Neural cell (in vitro differentiated cells): ENCODE results near the gene RORC. TPM values are rescaled to one million over a fixed set of nuclear protein-coding genes. Genes with fewer than 3 reads are reported as not detected.

Experiments used
- H2AFZ ChIP-seq: fragments of 200-600, 300-800 bp; sonication (generic), shearing (Covaris generic); 2 replicates; pipeline ENCODE4 v1.6.0; 2014; ENCODE audit warnings: low read depth, mild to moderate bottlenecking, antibody characterized with exemption, low read length, moderate library complexity
- H3F3A ChIP-seq: fragments of 200-600 bp; shearing (Covaris generic); 2 replicates; pipeline ENCODE4 v1.6.1; 2016; ENCODE audit warnings: mild to moderate bottlenecking, moderate library complexity, mixed read lengths, antibody characterized with exemption, low read length; ENCODE audit not compliant: insufficient read depth, poor library complexity, severe bottlenecking
- H3K27ac ChIP-seq: fragments of 200-600, 300-800 bp; sonication (generic), shearing (Covaris generic); 2 replicates; pipeline ENCODE4 v1.5.1; 2014; ENCODE audit warnings: mild to moderate bottlenecking, low read length, moderate library complexity
- H3K27me3 ChIP-seq: fragments of 300-800, 200-600 bp; sonication (generic), shearing (Covaris generic); 2 replicates; pipeline ENCODE4 v1.6.0; 2014; ENCODE audit warnings: mild to moderate bottlenecking, low read depth, low read length, moderate library complexity; ENCODE audit not compliant: insufficient read depth
- H3K36me3 ChIP-seq: fragments of 300-800, 200-600 bp; sonication (generic), shearing (Covaris generic); 2 replicates; pipeline ENCODE4 v1.5.1; 2014; ENCODE audit warnings: mild to moderate bottlenecking, antibody characterized with exemption, low read length, moderate library complexity; ENCODE audit not compliant: insufficient read depth
- H3K4me2 ChIP-seq: fragments of 300-800, 200-600 bp; sonication (generic), shearing (Covaris generic); 2 replicates; pipeline ENCODE4 v1.6.0; 2014; ENCODE audit warnings: mild to moderate bottlenecking, low read length
- H3K4me3 ChIP-seq: fragments of 300-800, 200-600 bp; sonication (generic), shearing (Covaris generic); 2 replicates; pipeline ENCODE4 v1.5.1; 2014; ENCODE audit warnings: mild to moderate bottlenecking, low read length, moderate library complexity
- H3K79me2 ChIP-seq: fragments of 200-600 bp; shearing (Covaris generic); replicated peaks from 2 replicates; pipeline ENCODE4 v1.6.0; 2014; ENCODE audit warnings: mild to moderate bottlenecking, low read length, moderate library complexity; ENCODE audit not compliant: insufficient read depth
- H3K9ac ChIP-seq: fragments of 300-800, 200-600 bp; sonication (generic), shearing (Covaris generic); 2 replicates; pipeline ENCODE4 v1.6.1; 2016; ENCODE audit warnings: mild to moderate bottlenecking, low read length, mixed read lengths
- H3K9me2 ChIP-seq: fragments of 200-600 bp; shearing (Covaris generic); 2 replicates; pipeline ENCODE4 v1.6.1; 2016; ENCODE audit warnings: mild to moderate bottlenecking, low read length, mixed read lengths; ENCODE audit not compliant: insufficient read depth
- H3K9me3 ChIP-seq: fragments of 200-600, 300-800 bp; sonication (generic), shearing (Covaris generic); 2 replicates; pipeline ENCODE4 v1.6.1; 2016; ENCODE audit warnings: mild to moderate bottlenecking, mixed run types, low read length, moderate library complexity, mixed read lengths
- H4K20me1 ChIP-seq: fragments of 200-600 bp; shearing (Covaris generic); 2 replicates; pipeline ENCODE4 v1.6.1; 2016; ENCODE audit warnings: mild to moderate bottlenecking, mixed run types; ENCODE audit not compliant: insufficient read depth
- EP300 ChIP-seq: fragments of 450-650 bp; conservative IDR thresholded peaks from 2 replicates; pipeline ENCODE4 v1.6.1; 2014; ENCODE audit warnings: antibody characterized with exemption, mild to moderate bottlenecking, moderate library complexity; ENCODE audit not compliant: poor library complexity, severe bottlenecking
- EZH2 ChIP-seq: fragments of 200-600, 300-800 bp; shearing (Covaris generic), sonication (generic); IDR thresholded peaks from 2 replicates; pipeline ENCODE4 v1.6.1; 2014; ENCODE audit warnings: antibody characterized with exemption, low read length, borderline replicate concordance, mild to moderate bottlenecking; ENCODE audit not compliant: insufficient read depth, poor library complexity, severe bottlenecking
- MXI1 ChIP-seq: fragments of 450-650 bp; conservative IDR thresholded peaks from 2 replicates; pipeline ENCODE4 v1.6.1; 2014; ENCODE audit warnings: antibody characterized with exemption, mild to moderate bottlenecking; ENCODE audit not compliant: poor library complexity, severe bottlenecking
- POLR2AphosphoS5 ChIP-seq: IDR thresholded peaks from 2 replicates; pipeline ENCODE4 v1.6.1; 2012
- RAD21 ChIP-seq: fragments of 450-650 bp; conservative IDR thresholded peaks from 2 replicates; pipeline ENCODE4 v1.6.1; 2014; ENCODE audit warnings: antibody characterized with exemption, mild to moderate bottlenecking, moderate library complexity
- SMC3 ChIP-seq: fragments of 450-650 bp; conservative IDR thresholded peaks from 2 replicates; pipeline ENCODE4 v1.6.1; 2014; ENCODE audit warnings: antibody characterized with exemption, mild to moderate bottlenecking, moderate library complexity; ENCODE audit not compliant: poor library complexity
- TAF1 ChIP-seq: IDR thresholded peaks from 2 replicates; pipeline ENCODE4 v1.6.1; 2012; ENCODE audit warnings: low read depth
- polyA plus RNA-seq: library from polyadenylated mRNA; depleted of rRNA; stranded (reverse); fragments of >200 nt; gene quantifications from 2 replicates; pipeline ENCODE4 v1.2.3, GENCODE V29; 2014
- TF ChIP-seq, protein P1 (sequence below): fragments of 450-650 bp; IDR thresholded peaks from 2 replicates; pipeline ENCODE4 v1.5.1; 2014; ENCODE audit warnings: antibody characterized with exemption, mild to moderate bottlenecking, moderate library complexity; ENCODE audit not compliant: poor library complexity, severe bottlenecking
- TF ChIP-seq, protein P2 (sequence below): IDR thresholded peaks from 2 replicates; pipeline ENCODE4 v1.6.1; 2012; ENCODE audit warnings: borderline replicate concordance

Gene RORC
- polyA plus RNA-seq, 1 donor from 2014 or later = 0.45 TPM

DNA sequence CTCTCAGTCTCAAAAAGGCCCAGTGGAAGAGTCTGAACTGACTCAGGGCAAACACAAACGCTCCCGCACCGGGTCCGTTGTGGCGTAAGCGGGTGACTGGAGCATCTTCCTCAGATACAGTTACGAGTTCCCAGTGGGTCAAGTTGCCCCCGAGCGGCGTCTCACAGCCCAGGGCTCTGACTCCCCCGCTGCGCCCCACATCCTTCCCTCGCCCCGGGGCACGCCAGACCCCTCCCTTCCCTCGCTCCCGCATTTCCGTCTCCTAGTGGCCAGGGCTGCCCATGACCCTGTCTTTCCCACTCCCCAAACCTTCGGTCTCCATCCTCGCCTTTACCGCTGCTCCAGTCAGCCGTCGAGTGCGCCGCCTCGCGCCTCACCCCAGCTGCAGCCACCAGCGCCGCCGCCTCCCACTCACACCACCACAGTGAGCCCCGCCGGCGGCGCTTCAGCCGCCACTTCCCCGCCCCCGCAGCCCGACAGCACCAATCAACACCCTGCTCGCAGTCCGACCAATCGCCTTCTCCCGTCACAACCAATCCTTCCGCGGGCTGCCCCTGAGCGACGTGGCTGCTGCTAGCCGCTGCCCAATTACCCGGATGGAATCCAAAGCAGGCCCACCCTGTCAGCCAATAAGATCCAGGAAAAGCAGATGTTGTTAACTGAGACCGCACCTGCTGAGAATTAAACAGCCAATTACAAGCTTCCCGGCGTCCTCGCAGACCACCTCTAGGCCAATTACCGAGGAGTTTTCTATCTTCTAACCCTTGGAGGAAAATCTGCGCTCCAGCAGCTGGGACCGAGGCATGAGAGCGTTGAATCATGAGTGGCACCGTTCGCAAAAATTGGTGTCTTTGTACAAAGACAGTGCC, 41.3 kb downstream of the RORC start, which contains the start of gene TDRKH:
Gene TDRKH (minus strand): TSS at position 430 of the 869 bp plus-strand sequence. CDS start 7,478 bp downstream, outside the sequence.
- Histone ChIP-seq H3K36me3 (no peaks in the 10 kb centered on the region), H3K9me3 (no peaks in the 10 kb centered on the region), H2AFZ (peak within 1 kb of the TSS; percentile 71), H3K9ac (peak within 1 kb of the TSS; percentile 71), H4K20me1 (no peaks in the 10 kb centered on the region), H3K27me3 (no peaks in the 10 kb centered on the region), H3F3A (no peaks in the 10 kb centered on the region), H3K4me2 (peak within 1 kb of the TSS; percentile 91), H3K4me3 (peak within 1 kb of the TSS; percentile 85), H3K27ac (peak within 1 kb of the TSS; percentile 78), H3K9me2 (no peaks in the 10 kb centered on the region), H3K79me2 (peaks cover 22% of the 10 kb centered on the region)
- TF ChIP-seq TAF1 (peak; percentile 92), RAD21 (peak; percentile 43), POLR2AphosphoS5 (peak; percentile 89), EZH2 (no peak), SMC3 (peak; percentile 63), MXI1 (peak; percentile 94), EP300 (no peak)
- TF ChIP-seq, protein P1, sequence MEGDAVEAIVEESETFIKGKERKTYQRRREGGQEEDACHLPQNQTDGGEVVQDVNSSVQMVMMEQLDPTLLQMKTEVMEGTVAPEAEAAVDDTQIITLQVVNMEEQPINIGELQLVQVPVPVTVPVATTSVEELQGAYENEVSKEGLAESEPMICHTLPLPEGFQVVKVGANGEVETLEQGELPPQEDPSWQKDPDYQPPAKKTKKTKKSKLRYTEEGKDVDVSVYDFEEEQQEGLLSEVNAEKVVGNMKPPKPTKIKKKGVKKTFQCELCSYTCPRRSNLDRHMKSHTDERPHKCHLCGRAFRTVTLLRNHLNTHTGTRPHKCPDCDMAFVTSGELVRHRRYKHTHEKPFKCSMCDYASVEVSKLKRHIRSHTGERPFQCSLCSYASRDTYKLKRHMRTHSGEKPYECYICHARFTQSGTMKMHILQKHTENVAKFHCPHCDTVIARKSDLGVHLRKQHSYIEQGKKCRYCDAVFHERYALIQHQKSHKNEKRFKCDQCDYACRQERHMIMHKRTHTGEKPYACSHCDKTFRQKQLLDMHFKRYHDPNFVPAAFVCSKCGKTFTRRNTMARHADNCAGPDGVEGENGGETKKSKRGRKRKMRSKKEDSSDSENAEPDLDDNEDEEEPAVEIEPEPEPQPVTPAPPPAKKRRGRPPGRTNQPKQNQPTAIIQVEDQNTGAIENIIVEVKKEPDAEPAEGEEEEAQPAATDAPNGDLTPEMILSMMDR = peak; percentile 68
- TF ChIP-seq, protein P2, sequence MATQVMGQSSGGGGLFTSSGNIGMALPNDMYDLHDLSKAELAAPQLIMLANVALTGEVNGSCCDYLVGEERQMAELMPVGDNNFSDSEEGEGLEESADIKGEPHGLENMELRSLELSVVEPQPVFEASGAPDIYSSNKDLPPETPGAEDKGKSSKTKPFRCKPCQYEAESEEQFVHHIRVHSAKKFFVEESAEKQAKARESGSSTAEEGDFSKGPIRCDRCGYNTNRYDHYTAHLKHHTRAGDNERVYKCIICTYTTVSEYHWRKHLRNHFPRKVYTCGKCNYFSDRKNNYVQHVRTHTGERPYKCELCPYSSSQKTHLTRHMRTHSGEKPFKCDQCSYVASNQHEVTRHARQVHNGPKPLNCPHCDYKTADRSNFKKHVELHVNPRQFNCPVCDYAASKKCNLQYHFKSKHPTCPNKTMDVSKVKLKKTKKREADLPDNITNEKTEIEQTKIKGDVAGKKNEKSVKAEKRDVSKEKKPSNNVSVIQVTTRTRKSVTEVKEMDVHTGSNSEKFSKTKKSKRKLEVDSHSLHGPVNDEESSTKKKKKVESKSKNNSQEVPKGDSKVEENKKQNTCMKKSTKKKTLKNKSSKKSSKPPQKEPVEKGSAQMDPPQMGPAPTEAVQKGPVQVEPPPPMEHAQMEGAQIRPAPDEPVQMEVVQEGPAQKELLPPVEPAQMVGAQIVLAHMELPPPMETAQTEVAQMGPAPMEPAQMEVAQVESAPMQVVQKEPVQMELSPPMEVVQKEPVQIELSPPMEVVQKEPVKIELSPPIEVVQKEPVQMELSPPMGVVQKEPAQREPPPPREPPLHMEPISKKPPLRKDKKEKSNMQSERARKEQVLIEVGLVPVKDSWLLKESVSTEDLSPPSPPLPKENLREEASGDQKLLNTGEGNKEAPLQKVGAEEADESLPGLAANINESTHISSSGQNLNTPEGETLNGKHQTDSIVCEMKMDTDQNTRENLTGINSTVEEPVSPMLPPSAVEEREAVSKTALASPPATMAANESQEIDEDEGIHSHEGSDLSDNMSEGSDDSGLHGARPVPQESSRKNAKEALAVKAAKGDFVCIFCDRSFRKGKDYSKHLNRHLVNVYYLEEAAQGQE = peak; percentile 48

DNA sequence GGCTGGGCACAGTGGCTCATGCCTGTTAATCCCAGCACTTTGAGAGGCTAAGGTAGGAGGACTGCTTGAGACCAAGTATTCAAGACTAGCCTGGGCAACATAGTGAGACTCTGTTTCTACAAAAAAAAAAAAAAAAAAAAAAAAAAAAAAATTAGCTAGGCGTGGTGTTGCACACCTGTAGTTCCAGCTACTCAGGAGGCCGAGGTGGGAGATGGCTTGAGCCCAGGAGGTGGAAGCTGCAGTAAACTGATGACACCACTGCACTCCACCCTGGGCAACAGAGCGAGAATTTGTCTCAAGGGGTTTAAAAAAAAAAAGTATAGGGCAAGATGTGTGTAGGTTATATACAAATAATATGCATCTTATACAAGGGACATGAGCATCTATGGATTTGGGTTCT, 43.9 kb downstream of the RORC start:
- Histone ChIP-seq H3K4me3 (no peak overlapping the region), H3F3A (no peaks in the 10 kb centered on the region), H2AFZ (no peak overlapping the region), H3K27ac (no peak overlapping the region), H3K9me3 (no peaks in the 10 kb centered on the region), H3K9me2 (no peaks in the 10 kb centered on the region), H3K79me2 (peaks cover 15% of the 10 kb centered on the region), H3K4me2 (no peak overlapping the region), H4K20me1 (no peaks in the 10 kb centered on the region), H3K27me3 (no peaks in the 10 kb centered on the region), H3K36me3 (no peaks in the 10 kb centered on the region), H3K9ac (no peak overlapping the region)
- TF ChIP-seq POLR2AphosphoS5 (no peak), EZH2 (no peak), TAF1 (no peak), MXI1 (no peak), RAD21 (no peak), EP300 (no peak), SMC3 (no peak)
- TF ChIP-seq, protein P2 = no peak
- TF ChIP-seq, protein P1 = no peak
